ENCODE results near the gene POU2F3. TPM values are rescaled to one million over a fixed set of nuclear protein-coding genes. Genes with fewer than 3 reads are reported as not detected.
"Not testable (repeated sequence)": the region's sequence is repeated elsewhere in the genome, so short reads cannot be mapped to it uniquely, and the experiment has no call there.

POU2F3 gene
- polyA plus RNA-seq, 6 donors from 2014 or later, result not detected

GRCh38 chr11:120271672-120272071 lies 31.7 kb downstream of the POU2F3 start:
- no peaks in the 10 kb centered on the region for H3K4me1 Mint-ChIP-seq
- peaks cover 32 to 53% (median 53%) of the 10 kb centered on the region in 3 donors for H3K27me3 Mint-ChIP-seq
- H3K4me3 Mint-ChIP-seq, result no peak overlapping the region
- ATAC-seq (ENCODE audit: low read depth in 2 of 2) (no peak), DNase-seq (no peak)
- no peak overlapping the region for H3K27ac Mint-ChIP-seq
- peaks cover 0 to 2% (median 0%) of the 10 kb centered on the region in 7 donors for H3K9me3 Mint-ChIP-seq
- H3K36me3 Mint-ChIP-seq, result no peaks in the 10 kb centered on the region

- no peaks in the 10 kb centered on the region for H3K36me3 Mint-ChIP-seq
- no peak overlapping the region for H3K27ac Mint-ChIP-seq
- H3K4me1 Mint-ChIP-seq, result no peaks in the 10 kb centered on the region
- peaks cover 0 to 2% (median 0%) of the 10 kb centered on the region in 7 donors for H3K9me3 Mint-ChIP-seq
- ATAC-seq (ENCODE audit: low read depth in 2 of 2), result no peak
- no peak overlapping the region for H3K4me3 Mint-ChIP-seq
- no peak for DNase-seq
- H3K27me3 Mint-ChIP-seq, result peaks cover 30 to 47% (median 47%) of the 10 kb centered on the region in 3 donors
Measured at GRCh38 chr11:120272303-120272702, 32.4 kb downstream of the POU2F3 start.

- H3K27ac Mint-ChIP-seq, result no peak overlapping the region
- H3K9me3 Mint-ChIP-seq, result peaks cover 0 to 2% (median 0%) of the 10 kb centered on the region in 7 donors
- no peaks in the 10 kb centered on the region for H3K36me3 Mint-ChIP-seq
- H3K4me1 Mint-ChIP-seq, result no peaks in the 10 kb centered on the region
- no peak overlapping the region for H3K4me3 Mint-ChIP-seq
- ATAC-seq (ENCODE audit: low read depth in 2 of 2) (no peak), DNase-seq (no peak)
- H3K27me3 Mint-ChIP-seq, result peaks cover 24 to 48% (median 45%) of the 10 kb centered on the region in 3 donors
Measured at GRCh38 chr11:120273432-120273831, 33.5 kb downstream of the POU2F3 start.

GRCh38 chr11:120273956-120274355 lies 34.0 kb downstream of the POU2F3 start:
- not testable (repeated sequence) for H3K9me3 Mint-ChIP-seq, H3K4me1 Mint-ChIP-seq, H3K27ac Mint-ChIP-seq

GRCh38 chr11:120279502-120279901 lies 39.6 kb downstream of the POU2F3 start:
- Mint-ChIP-seq H3K36me3 (no peaks in the 10 kb centered on the region), H3K27ac (no peak overlapping the region), H3K4me3 (no peak overlapping the region), H3K4me1 (no peaks in the 10 kb centered on the region), H3K27me3 (peaks cover 15 to 24% (median 18%) of the 10 kb centered on the region in 3 donors), H3K9me3 (peaks cover 0 to 2% (median 0%) of the 10 kb centered on the region in 7 donors)
- DNase-seq (no peak), ATAC-seq (ENCODE audit: low read depth in 2 of 2) (no peak)

More at GRCh38 chr11:120273956-120274355, 34.0 kb downstream of the POU2F3 start:
- peaks cover 24 to 50% (median 47%) of the 10 kb centered on the region in 3 donors for H3K27me3 Mint-ChIP-seq
- not testable (repeated sequence) for ATAC-seq (ENCODE audit: low read depth in 2 of 2); H3K36me3 Mint-ChIP-seq; H3K4me3 Mint-ChIP-seq; DNase-seq

GRCh38 chr11:120280600-120281051 lies 40.7 kb downstream of the POU2F3 start:
- H3K27ac Mint-ChIP-seq, result peak overlapping the region in 1 of 6 donors; percentile 7
- H3K9me3 Mint-ChIP-seq, result peaks cover 0 to 1% (median 0%) of the 10 kb centered on the region in 7 donors
- H3K27me3 Mint-ChIP-seq, result peaks cover 7 to 15% (median 14%) of the 10 kb centered on the region in 3 donors
- H3K4me3 Mint-ChIP-seq, result no peak overlapping the region
- no peak for ATAC-seq (ENCODE audit: low read depth in 2 of 2)
- no peaks in the 10 kb centered on the region for H3K4me1 Mint-ChIP-seq
- H3K36me3 Mint-ChIP-seq, result no peaks in the 10 kb centered on the region
- DNase-seq, result no peak

GRCh38 chr11:120281143-120281795 lies 41.3 kb downstream of the POU2F3 start:
- ATAC-seq (ENCODE audit: low read depth in 2 of 2) (no peak), DNase-seq (no peak)
- no peaks in the 10 kb centered on the region for H3K4me1 Mint-ChIP-seq
- peaks cover 0 to 1% (median 0%) of the 10 kb centered on the region in 7 donors for H3K9me3 Mint-ChIP-seq
- no peak overlapping the region for H3K4me3 Mint-ChIP-seq
- no peak overlapping the region for H3K27ac Mint-ChIP-seq
- peaks cover 10 to 15% (median 14%) of the 10 kb centered on the region in 3 donors for H3K27me3 Mint-ChIP-seq
- H3K36me3 Mint-ChIP-seq, result no peaks in the 10 kb centered on the region

GRCh38 chr11:120283124-120283523 lies 43.2 kb downstream of the POU2F3 start:
- no peak for DNase-seq
- H3K4me3 Mint-ChIP-seq, result no peak overlapping the region
- H3K4me1 Mint-ChIP-seq, result no peaks in the 10 kb centered on the region
- ATAC-seq (ENCODE audit: low read depth in 2 of 2), result no peak
- H3K27me3 Mint-ChIP-seq, result peaks cover 10 to 14% (median 14%) of the 10 kb centered on the region in 3 donors
- no peaks in the 10 kb centered on the region for H3K36me3 Mint-ChIP-seq
- peaks cover 0 to 1% (median 0%) of the 10 kb centered on the region in 7 donors for H3K9me3 Mint-ChIP-seq
- no peak overlapping the region for H3K27ac Mint-ChIP-seq

GRCh38 chr11:120284272-120284671 lies 44.3 kb downstream of the POU2F3 start:
- DNase-seq, result no peak
- ATAC-seq (ENCODE audit: low read depth in 2 of 2), result no peak
- Mint-ChIP-seq H3K4me3 (no peak overlapping the region), H3K27me3 (peaks cover 8 to 16% (median 13%) of the 10 kb centered on the region in 3 donors), H3K27ac (no peak overlapping the region), H3K36me3 (no peaks in the 10 kb centered on the region), H3K4me1 (no peaks in the 10 kb centered on the region), H3K9me3 (no peaks in the 10 kb centered on the region)

DNA sequence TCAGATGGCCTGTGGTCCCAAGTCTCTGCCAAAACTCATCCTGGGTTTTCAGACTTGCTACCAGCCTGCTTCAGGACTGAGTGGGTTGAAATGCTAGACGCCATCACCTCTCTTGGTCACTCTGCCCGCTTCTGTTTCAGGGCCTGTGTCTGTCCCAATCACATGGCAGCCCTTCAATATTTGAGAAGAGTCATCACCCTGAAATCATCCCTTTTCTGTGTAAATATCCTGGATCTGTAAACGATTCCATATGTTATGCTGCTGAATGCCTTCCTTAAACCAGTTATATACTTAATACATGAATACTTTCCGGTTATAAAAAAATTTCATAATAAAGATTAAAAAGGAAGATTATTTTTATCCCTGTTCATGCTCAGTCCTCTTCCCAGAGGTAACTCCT lies 45.3 kb downstream of the POU2F3 start:
- Mint-ChIP-seq H3K4me1 (no peaks in the 10 kb centered on the region), H3K27ac (no peak overlapping the region), H3K27me3 (peaks cover 13 to 23% (median 22%) of the 10 kb centered on the region in 3 donors), H3K4me3 (no peak overlapping the region), H3K9me3 (no peaks in the 10 kb centered on the region), H3K36me3 (no peaks in the 10 kb centered on the region)
- DNase-seq (no peak), ATAC-seq (ENCODE audit: low read depth in 2 of 2) (no peak)

DNA sequence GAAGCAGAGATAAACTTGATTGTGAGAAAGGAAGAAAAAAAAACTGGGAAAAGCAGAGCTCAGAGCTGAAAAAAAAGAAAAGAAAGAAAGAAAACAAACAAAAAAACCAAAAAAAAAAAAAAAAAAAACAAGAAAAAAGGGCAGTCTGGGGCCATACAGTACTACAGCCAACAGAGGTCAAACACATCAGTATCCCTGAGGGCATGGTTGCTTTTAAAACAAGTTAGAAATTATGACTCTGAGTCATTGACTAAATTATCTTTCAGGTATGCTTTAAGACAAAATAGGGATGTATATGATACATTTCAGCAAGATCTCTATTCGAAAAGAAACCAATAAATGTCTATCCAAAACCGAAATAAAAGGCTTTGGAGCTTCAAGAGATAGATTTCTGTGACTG lies 48.1 kb downstream of the POU2F3 start:
- Mint-ChIP-seq H3K4me1 (no peaks in the 10 kb centered on the region), H3K36me3 (no peaks in the 10 kb centered on the region), H3K27ac (peak overlapping the region in 1 of 6 donors; percentile 39), H3K9me3 (no peaks in the 10 kb centered on the region), H3K4me3 (no peak overlapping the region), H3K27me3 (peaks cover 14 to 32% (median 29%) of the 10 kb centered on the region in 3 donors)
- DNase-seq, result no peak
- no peak for ATAC-seq (ENCODE audit: low read depth in 2 of 2)

DNA sequence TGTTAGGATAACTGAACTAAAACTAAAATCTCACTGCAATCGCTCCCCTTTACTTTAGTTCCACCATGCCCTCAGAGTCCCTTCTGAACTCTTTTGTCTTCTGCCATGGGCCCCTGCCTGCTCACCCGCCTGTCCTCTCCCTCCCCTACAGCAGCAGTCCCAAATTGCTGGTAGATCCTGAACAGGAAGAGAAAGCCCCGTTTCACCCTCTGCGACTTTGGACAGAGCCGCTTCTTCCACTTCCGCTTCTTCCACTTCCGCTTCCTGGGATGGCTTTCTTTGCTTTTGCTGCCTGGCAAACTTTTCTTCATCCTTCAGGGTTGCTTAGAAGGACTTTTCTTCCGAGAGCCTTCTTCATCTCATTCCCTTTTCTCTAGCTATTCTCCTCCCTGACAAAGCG lies 49.5 kb downstream of the POU2F3 start:
- peak overlapping the region in 1 of 8 donors; percentile 60 for H3K4me3 Mint-ChIP-seq
- no peaks in the 10 kb centered on the region for H3K9me3 Mint-ChIP-seq
- H3K27ac Mint-ChIP-seq, result peak overlapping the region in 1 of 6 donors; percentile 8
- peaks cover 28 to 46% (median 40%) of the 10 kb centered on the region in 3 donors for H3K27me3 Mint-ChIP-seq
- H3K36me3 Mint-ChIP-seq, result no peaks in the 10 kb centered on the region
- no peaks in the 10 kb centered on the region for H3K4me1 Mint-ChIP-seq
- DNase-seq (no peak), ATAC-seq (ENCODE audit: low read depth in 2 of 2) (no peak)

DNA sequence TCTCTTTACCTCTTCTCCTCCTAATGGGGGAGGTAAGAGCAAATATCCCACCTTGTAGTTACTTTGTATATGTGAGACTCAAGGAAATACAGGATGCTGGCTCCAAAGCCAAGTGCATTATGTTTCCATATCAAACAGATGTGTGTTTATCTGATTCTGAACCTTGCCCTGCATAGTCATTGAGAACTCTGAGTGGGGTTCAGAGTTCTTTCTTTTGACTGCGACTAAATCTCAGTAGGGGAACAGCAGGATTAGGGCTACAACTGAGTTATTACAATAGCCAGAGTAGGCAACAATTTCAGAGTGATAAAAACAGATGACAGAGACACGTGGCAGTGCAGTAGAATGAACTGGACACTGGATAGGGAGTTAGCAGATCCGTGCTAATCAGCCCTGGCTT lies 51.0 kb downstream of the POU2F3 start:
- Mint-ChIP-seq H3K36me3 (no peaks in the 10 kb centered on the region), H3K9me3 (no peaks in the 10 kb centered on the region), H3K27ac (no peak overlapping the region), H3K27me3 (peaks cover 37 to 60% (median 55%) of the 10 kb centered on the region in 3 donors), H3K4me1 (no peaks in the 10 kb centered on the region), H3K4me3 (no peak overlapping the region)
- DNase-seq, result no peak
- ATAC-seq (ENCODE audit: low read depth in 2 of 2), result no peak

- peak overlapping the region in 1 of 6 donors; percentile 8 for H3K27ac Mint-ChIP-seq
- H3K4me1 Mint-ChIP-seq, result no peaks in the 10 kb centered on the region
- no peak overlapping the region for H3K4me3 Mint-ChIP-seq
- ATAC-seq (ENCODE audit: low read depth in 2 of 2) (no peak), DNase-seq (no peak)
- H3K9me3 Mint-ChIP-seq, result no peaks in the 10 kb centered on the region
- no peaks in the 10 kb centered on the region for H3K36me3 Mint-ChIP-seq
- H3K27me3 Mint-ChIP-seq, result peaks cover 52 to 77% (median 71%) of the 10 kb centered on the region in 3 donors
Measured at GRCh38 chr11:120293038-120293800, 53.3 kb downstream of the POU2F3 start.
